Peyer's patch (tissue), 4 donors: ENCODE results near the gene SPRY4. TPM values are rescaled to one million over a fixed set of nuclear protein-coding genes. Genes with fewer than 3 reads are reported as not detected.
A peak's percentile ranks its signal among the peaks of the same experiment; 100 is the strongest.
"Not testable (repeated sequence)": the region's sequence is repeated elsewhere in the genome, so short reads cannot be mapped to it uniquely, and the experiment has no call there.

Source experiments
- DNase-seq, 3 donors: peaks; one replicate each; pipeline ENCODE4 v3.0.0-alpha.2; 2017 to 2019
- H3K27ac ChIP-seq, 4 donors: fragments of 200-600 bp; sonication (generic); one replicate each; pipeline ENCODE4 v1.5.1; 2016 to 2019
- H3K27me3 ChIP-seq, 2 donors: fragments of 200-600 bp; sonication (generic); one replicate each; pipeline ENCODE4 v1.5.1; 2019
- H3K36me3 ChIP-seq, 3 donors: fragments of 200-600 bp; sonication (generic); one replicate each; pipeline ENCODE4 v1.5.1; 2016 to 2019
- H3K4me1 ChIP-seq, 4 donors: fragments of 200-600 bp; sonication (generic); one replicate each; pipeline ENCODE4 v1.5.1; 2016 to 2019
- H3K4me3 ChIP-seq, 4 donors: fragments of 200-600 bp; sonication (generic); 1 replicate in 3 of 4; 2 replicates in 1 of 4; pipeline ENCODE4 v1.5.1; 2016 to 2019; ENCODE audit warnings: mild to moderate bottlenecking in 1 of 4
- H3K9me3 ChIP-seq, 4 donors: fragments of 200-600 bp; sonication (generic); one replicate each; pipeline ENCODE4 v1.5.1; 2016 to 2019; ENCODE audit warnings: mild to moderate bottlenecking in 1 of 4
- POLR2A ChIP-seq, 2 donors: fragments of 450-650 bp; IDR thresholded peaks; one replicate each; pipeline ENCODE4 v1.5.1; 2017; ENCODE audit warnings: antibody characterized with exemption in 2 of 2, mild to moderate bottlenecking in 2 of 2, moderate library complexity in 2 of 2
- total RNA-seq, 4 donors: library from RNA; depleted of rRNA; stranded (reverse); fragments of >200 nt; gene quantifications; one replicate each; pipeline ENCODE4 v1.1.0, GENCODE V29; 2016
- TF ChIP-seq, protein P1 (sequence below), 6 experiments: fragments of 450-650 bp in 4 of 6; fragments of 200-600 bp in 2 of 6; sonication (generic) in 1 of 6; IDR thresholded peaks; one replicate each; pipeline ENCODE4 v1.5.1; 2017 to 2019; ENCODE audit warnings: antibody characterized with exemption in 6 of 6, mild to moderate bottlenecking in 3 of 6, moderate library complexity in 1 of 6

Gene SPRY4
- total RNA-seq, 4 donors from 2014 or later: 17.5 to 43.3 (median 31.5) TPM

DNA sequence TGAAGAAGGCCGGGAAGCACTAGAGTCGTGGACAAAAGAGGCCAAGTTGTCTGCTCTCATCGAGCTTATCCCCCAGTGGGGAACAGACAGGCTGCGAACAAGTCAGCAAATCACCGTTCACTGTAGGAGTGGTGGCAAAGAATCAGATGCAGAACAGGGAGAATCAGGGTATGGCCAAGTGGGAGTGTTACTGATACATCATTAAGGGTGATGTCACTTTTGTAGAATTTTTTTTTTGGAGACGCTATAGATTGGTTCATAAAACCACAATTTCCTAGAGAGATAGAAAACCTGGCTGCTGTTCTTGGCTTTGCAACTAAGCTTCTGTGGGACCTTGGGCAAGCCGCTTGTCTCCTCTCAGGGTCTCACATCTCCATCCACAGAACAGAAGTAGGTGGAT is 21.3 kb downstream of the SPRY4 start:
- no peaks in the 10 kb centered on the region for H3K36me3 ChIP-seq
- no peak overlapping the region for H3K27ac ChIP-seq
- TF ChIP-seq, protein P1, sequence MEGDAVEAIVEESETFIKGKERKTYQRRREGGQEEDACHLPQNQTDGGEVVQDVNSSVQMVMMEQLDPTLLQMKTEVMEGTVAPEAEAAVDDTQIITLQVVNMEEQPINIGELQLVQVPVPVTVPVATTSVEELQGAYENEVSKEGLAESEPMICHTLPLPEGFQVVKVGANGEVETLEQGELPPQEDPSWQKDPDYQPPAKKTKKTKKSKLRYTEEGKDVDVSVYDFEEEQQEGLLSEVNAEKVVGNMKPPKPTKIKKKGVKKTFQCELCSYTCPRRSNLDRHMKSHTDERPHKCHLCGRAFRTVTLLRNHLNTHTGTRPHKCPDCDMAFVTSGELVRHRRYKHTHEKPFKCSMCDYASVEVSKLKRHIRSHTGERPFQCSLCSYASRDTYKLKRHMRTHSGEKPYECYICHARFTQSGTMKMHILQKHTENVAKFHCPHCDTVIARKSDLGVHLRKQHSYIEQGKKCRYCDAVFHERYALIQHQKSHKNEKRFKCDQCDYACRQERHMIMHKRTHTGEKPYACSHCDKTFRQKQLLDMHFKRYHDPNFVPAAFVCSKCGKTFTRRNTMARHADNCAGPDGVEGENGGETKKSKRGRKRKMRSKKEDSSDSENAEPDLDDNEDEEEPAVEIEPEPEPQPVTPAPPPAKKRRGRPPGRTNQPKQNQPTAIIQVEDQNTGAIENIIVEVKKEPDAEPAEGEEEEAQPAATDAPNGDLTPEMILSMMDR (IDR thresholded peaks at IDR 0.05): no peak
- TF ChIP-seq POLR2A (IDR thresholded peaks at IDR 0.05): no peak
- peaks cover 0 to 26% (median 0%) of the 10 kb centered on the region in 4 donors for H3K4me1 ChIP-seq
- no peaks in the 10 kb centered on the region for H3K9me3 ChIP-seq
- H3K4me3 ChIP-seq: no peak overlapping the region
- DNase-seq: no peak
- no peaks in the 10 kb centered on the region for H3K27me3 ChIP-seq

DNA sequence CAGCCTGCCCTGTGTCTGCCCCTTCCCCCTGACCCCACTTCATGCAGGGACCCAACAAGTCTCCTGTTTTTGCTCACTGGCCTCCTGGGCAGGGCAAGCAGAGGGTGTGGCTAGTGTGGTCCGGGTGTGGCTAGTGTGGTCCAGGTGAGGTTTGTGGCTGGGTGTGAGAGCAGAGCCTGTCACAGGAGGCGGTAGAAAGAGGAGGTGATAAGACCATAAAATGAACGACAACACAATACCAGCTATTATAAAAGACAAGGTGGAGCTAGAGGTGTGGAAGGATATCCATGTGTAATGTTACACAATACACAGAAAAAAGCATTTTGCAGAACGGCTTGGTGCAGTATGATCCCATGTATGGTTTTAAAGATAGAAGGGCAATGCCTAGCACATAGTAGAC is 23.3 kb downstream of the SPRY4 start:
- Histone ChIP-seq H3K9me3 (no peaks in the 10 kb centered on the region), H3K4me1 (peaks cover 0 to 19% (median 0%) of the 10 kb centered on the region in 4 donors), H3K27me3 (no peaks in the 10 kb centered on the region), H3K36me3 (no peaks in the 10 kb centered on the region), H3K27ac (no peak overlapping the region), H3K4me3 (no peak overlapping the region)
- TF ChIP-seq, protein P1 (IDR thresholded peaks at IDR 0.05): no peak
- TF ChIP-seq POLR2A (IDR thresholded peaks at IDR 0.05): no peak
- DNase-seq: peak in 1 of 3 donors; percentile 49

DNA sequence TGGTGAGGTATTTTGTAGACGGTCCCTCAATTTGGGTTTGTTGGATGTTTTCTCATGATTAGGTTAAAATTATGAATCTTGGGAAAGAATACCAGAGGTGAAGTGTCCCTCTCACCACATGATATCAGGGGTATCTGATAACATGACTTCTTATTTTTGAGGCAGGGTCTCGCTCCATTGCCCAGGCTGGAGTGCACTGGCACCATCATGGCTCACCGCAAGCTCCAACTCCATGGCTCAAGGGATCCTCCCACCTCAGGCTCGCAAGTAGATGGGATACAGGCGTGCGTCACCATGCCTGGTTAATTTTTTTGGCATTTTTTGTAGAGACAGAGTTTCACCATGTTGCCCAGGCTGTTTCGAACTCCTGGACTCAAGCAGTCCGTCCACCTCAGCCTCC is 24.1 kb downstream of the SPRY4 start:
- Histone ChIP-seq H3K9me3 (no peaks in the 10 kb centered on the region), H3K4me3 (no peak overlapping the region), H3K4me1 (peaks cover 0 to 19% (median 0%) of the 10 kb centered on the region in 4 donors), H3K27me3 (no peaks in the 10 kb centered on the region), H3K36me3 (no peaks in the 10 kb centered on the region), H3K27ac (no peak overlapping the region)
- no peak for DNase-seq
- no peak for TF ChIP-seq POLR2A (IDR thresholded peaks at IDR 0.05)
- TF ChIP-seq, protein P1 (IDR thresholded peaks at IDR 0.05): no peak

DNA sequence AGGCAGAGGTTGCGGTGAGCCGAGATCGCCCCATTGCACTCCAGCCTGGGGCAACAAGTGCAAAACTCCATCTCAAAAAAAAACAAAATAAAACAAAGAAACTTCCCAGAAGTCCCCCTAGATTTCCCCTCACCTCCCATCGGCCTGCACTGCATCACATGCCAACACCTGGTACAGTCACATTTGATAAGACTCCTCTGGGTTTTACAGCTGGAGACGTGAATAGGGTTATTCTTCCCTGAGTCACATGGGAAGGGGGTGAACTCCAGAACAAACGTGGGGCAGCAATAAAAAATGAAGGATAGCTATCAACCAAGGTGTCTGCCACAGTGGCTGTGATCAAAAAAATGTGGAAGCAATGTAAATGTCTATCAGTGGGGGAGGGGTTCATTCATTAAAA is 26.0 kb downstream of the SPRY4 start:
- H3K9me3 ChIP-seq: no peaks in the 10 kb centered on the region
- TF ChIP-seq POLR2A (IDR thresholded peaks at IDR 0.05): no peak
- TF ChIP-seq, protein P1 (IDR thresholded peaks at IDR 0.05): no peak
- no peak overlapping the region for H3K4me3 ChIP-seq
- DNase-seq: no peak
- no peak overlapping the region for H3K27ac ChIP-seq
- no peaks in the 10 kb centered on the region for H3K27me3 ChIP-seq
- peaks cover 0 to 9% (median 0%) of the 10 kb centered on the region in 4 donors for H3K4me1 ChIP-seq
- no peaks in the 10 kb centered on the region for H3K36me3 ChIP-seq

DNA sequence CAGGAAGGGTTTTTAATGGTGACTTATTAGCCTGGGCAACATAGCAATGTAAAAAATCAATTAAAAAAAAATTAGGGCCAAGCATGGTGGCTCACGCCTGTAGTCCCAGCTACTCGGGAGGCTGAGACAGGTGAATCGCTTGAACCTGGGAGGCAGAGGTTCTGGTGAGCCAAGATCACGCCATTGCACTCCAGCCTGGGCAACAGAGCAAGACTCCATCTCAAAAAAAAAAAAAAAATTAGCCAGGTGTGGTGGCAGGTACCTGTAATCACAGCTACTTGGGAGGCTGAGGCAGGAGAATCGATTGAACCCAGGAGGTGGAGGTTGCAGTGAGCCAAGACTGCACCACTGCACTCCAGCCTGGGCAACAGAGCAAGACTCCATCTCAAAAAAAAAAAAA is 27.0 kb downstream of the SPRY4 start:
- H3K27ac ChIP-seq, H3K4me1 ChIP-seq, H3K36me3 ChIP-seq, H3K4me3 ChIP-seq, DNase-seq, H3K27me3 ChIP-seq, H3K9me3 ChIP-seq: not testable (repeated sequence)

DNA sequence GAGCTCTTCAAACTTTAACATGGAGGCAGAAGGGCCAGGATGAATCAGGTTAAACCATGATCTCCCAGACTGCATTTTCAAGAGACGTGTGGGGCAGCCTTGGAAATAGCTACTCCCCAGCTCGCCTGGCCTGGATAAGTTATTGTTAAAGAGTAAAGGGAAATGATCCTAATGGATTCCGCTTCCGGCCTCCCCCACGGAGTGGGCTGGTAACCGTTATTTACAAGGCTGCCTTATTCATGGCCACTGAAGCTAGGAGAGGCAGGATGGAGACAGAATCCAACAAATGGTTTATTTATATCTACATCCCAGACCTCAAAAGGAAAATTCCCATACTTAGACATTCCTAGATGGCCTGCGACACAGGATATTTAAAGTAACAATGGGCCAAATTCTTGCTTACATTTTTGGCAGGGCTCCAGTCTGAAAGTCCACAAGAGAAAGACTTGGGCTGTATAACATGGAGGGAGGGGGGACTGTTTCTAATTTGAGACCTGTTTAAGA is 27.9 kb downstream of the SPRY4 start:
- no peaks in the 10 kb centered on the region for H3K27me3 ChIP-seq
- H3K4me3 ChIP-seq: no peak overlapping the region
- H3K4me1 ChIP-seq: peaks cover 0 to 7% (median 0%) of the 10 kb centered on the region in 4 donors
- H3K27ac ChIP-seq: no peak overlapping the region
- DNase-seq: no peak
- TF ChIP-seq POLR2A (IDR thresholded peaks at IDR 0.05): no peak
- H3K36me3 ChIP-seq: no peaks in the 10 kb centered on the region
- H3K9me3 ChIP-seq: no peaks in the 10 kb centered on the region
